GM13977 (cell line): ENCODE measurements around the gene AKNAD1.
"Not testable (repeated sequence)": the region's sequence is repeated elsewhere in the genome, so short reads cannot be mapped to it uniquely, and the experiment has no call there.

ENCODE experiments used
- DNase-seq: peaks from one replicate; pipeline ENCODE4 v3.0.0; 2012; ENCODE audit warnings: low spot score
- CTCF ChIP-seq: IDR thresholded peaks from 2 replicates; pipeline ENCODE4 v1.5.1; 2012; ENCODE audit warnings: mild to moderate bottlenecking, control low read depth; ENCODE audit not compliant: insufficient read depth; ENCODE audit errors: extremely low read depth, missing control alignments
- in situ Hi-C: fragments of 300-500 bp; cut with MboI; formaldehyde crosslinking; loops from one replicate; pipeline ENCODE4 v1.12.0; 2022; ENCODE audit warnings: low sequenced_read_pairs, low pct_unique_long_range_greater_than_20kb, mixed read lengths, inconsistent platforms; ENCODE audit not compliant: unreplicated experiment

The AKNAD1 gene

GRCh38 chr1:108792420-108792819 is 64.5 kb downstream of the AKNAD1 start:
- in situ Hi-C loops = no loop called here

GRCh38 chr1:108791790-108792189 is 65.1 kb downstream of the AKNAD1 start:
- TF ChIP-seq CTCF = no peak
- DNase-seq = no peak
- in situ Hi-C loops = no loop called here

More at GRCh38 chr1:108792420-108792819, 64.5 kb downstream of the AKNAD1 start:
- no peak for DNase-seq
- TF ChIP-seq CTCF = no peak

- in situ Hi-C loops = no loop called here
- DNase-seq = no peak
- TF ChIP-seq CTCF = no peak
Measured at GRCh38 chr1:108785880-108786279, 71.0 kb downstream of the AKNAD1 start.

GRCh38 chr1:108785264-108785663 is 71.6 kb downstream of the AKNAD1 start:
- no peak for TF ChIP-seq CTCF
- DNase-seq = no peak
- in situ Hi-C loops = no loop called here

GRCh38 chr1:108781575-108781944 is 75.3 kb downstream of the AKNAD1 start:
- in situ Hi-C loops, DNase-seq: not testable (repeated sequence)

- in situ Hi-C loops = no loop called here
- no peak for TF ChIP-seq CTCF
- no peak for DNase-seq
Measured at GRCh38 chr1:108780937-108781574, 75.8 kb downstream of the AKNAD1 start.

GRCh38 chr1:108779455-108779854 is 77.4 kb downstream of the AKNAD1 start:
- DNase-seq = no peak
- no peak for TF ChIP-seq CTCF
- in situ Hi-C loops = no loop called here
